ENCODE results near the gene IL4I1.

The IL4I1 gene

DNA sequence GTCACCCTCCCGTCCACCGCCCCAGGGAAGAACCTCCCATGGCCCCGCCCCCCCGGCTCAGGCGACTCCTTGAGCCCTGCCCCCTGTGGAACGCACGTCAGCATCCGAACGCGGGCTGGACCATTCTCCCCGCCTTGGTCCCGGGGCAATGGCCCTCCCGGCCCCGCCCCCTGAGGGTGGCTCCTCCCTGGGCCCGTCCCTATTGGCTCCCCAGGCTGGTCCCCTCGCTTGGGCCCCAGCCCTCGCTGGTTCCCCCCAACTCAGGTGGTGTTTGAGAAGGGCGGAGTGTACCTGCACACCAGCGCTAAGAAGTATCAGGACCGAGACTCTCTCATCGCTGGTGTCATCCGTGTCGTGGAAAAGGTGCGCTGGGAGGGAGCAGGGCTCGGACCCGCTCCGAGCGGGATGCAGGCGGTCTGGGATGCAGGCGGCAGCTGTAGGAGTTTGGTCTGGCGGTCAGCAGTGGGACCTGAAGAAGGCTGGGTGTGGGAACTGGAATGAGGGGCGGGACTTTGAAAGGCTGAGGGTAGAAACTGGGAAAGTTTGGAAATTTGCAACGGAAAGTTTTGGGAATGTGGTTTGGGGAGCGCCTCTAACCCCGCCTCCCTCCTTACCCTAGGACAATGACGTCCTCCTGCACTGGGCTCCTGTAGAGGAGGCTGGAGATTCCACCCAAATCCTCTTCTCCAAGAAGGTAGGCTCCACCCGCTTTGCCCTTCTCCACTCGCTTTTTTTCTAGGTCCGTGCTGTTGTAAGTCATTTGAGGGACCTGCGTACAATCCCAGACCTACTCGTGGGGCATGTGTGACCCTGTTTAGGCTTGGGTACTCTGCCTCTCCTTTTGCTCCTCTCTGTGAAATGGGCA lies 18.6 kb downstream of the IL4I1 start:
- peak; percentile 99 for DNase-seq

DNA sequence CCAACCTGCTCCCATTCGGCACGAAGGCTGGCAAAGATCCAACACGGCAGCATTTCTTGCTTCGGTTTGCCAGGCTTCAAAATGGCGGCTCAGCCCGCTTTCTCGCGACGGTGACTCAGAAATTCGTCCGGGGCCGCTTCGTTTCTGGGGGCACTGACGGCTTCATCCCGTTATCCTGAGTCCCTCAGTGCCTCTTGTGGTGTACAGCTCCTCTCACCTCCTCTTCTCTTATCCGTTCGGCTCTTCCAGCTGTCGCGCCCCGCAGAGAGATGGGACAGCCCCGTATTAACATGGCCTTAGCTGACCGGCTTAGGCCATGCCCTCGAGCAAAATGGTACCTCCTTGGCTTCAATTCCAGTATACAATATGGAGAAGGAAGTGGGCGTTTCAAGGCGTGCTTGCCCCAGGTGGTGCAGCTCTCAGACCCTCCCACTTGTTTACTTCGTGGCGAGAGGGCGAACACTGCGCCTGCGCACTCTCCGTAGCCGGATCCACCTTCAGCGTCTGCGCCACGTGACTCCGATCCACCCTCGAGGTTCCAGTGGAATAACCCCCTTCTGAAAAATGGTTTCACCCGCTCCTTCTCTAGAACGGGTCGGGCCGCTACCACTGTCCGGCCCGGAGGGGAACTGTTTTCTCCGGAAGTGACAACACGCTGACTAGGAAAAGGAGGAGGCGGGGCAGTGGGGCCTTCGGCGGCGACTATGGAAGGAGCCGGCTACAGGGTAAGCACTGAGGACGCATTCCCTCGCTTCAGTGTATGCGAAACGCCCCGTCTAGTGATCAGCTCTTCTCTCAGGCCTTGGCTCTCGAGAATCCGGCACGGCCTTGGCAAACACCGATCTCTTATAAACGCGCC lies 19.4 kb downstream of the IL4I1 start, which contains the start of the genes AKT1S1 and TBC1D17:
AKT1S1 (minus strand) TSS at position 336 of the 859 bp plus-strand sequence. CDS start 4,060 bp downstream, outside the sequence.
TBC1D17 (plus strand) TSS at position 683 of the 859 bp plus-strand sequence; CDS start at position 705, 22 bp downstream.
- peak; percentile 99 for DNase-seq

DNA sequence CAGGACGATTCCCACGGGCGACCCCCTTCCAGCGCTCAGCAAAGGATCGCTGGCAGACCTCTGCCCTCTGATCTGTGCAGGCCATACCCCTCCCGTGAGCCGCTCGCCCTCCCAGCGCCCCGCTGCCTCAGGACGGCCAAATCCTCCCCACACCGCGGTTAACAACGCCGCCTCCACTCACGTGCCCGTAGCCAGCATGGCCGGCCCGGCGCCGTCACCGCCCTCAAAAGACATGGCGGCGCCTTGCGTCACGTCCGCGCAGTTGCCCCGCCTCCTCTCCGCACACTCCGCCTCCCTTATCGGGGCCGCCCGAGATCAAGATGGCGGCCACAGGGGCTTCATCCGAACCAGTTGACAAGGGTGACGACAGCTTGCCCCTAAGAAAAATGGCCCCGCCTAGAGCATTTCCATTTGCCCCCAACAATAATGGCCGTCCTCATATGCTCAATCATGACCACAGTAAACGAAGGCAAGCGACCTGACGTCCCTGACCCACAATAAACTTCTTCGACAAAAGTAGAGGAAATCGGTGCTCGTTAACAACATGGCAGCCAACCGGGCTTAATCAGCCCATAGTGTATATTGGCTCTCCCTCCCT lies 20.2 kb downstream of the IL4I1 start:
- DNase-seq, result peak; percentile 99

DNA sequence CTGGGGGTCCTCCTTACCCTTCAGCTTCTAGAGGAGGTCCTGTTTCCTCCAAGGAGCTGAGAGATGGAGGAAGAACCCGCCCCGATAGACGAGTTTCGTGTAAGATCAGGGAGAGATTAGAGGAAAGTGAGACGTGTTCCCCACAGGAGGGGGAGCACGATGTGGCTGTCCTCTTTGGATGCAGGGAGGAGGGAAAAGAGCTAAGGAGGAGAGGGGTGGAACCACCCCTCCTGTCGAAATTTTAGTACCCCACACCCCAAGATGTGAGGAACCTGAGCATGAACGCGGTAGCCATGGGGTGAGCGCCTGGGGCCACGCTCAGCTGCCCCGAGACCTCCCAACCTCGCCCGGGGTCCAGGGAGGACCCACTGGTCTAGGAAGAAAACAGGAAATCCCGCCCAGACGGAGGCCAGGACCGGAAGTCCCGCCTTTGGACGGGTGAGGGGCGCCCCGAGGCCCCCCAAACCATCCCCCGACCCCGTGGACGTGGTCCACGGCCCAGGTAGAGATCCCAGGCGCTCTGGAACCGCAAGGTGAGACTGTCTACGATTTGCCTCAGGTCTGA lies 20.7 kb downstream of the IL4I1 start:
- peak; percentile 85 for DNase-seq

DNA sequence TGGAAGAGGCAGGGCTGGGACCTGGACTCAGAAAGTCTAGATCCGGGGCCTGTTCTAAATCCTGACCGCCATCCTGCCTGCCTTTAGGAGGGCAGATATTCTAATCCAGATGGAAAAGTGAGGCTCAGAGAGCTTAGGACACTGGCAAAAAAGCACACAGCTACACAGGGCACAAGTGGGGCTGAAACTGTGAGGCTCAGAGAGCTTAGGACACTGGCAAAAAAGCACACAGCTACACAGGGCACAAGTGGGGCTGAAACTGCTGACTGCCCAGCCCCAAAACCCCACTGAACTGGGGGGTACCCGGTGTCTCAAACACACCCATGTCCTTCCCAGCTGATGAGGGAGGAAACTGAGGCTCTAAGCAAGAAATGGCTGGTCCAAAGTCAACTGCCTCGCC lies 21.5 kb downstream of the IL4I1 start:
- no peak for DNase-seq

DNA sequence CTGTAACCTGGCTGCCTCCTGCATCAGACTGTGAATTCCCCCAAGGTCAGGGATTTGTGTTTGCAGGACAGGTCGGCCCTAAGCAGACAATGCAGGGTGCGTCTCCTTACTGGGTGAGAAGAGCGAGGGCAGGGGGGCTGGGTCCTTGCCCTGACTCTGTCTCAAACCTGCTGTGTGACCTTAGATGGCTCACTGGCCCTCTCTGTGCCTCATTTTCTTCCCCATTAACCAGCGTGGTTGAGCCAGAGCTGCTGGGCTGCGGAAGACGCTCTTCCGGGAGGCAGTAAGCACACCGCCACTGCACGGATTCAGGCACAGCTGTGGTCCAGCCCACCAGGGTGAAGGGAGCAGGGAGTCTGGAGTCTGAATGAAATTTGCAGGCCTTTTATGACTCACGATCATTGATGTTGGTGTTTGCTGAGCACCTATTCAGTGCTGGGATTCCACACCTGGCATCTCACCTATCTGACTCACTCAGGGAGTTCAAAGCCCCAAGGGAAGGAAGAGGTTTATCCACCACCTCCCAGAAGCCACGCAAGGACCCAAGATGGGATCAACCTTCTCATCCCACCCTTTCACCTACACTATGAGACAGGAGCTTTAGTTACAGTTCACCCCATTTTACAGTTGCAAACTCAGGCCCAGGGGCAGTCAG lies 22.1 kb downstream of the IL4I1 start:
- no peak for DNase-seq

DNA sequence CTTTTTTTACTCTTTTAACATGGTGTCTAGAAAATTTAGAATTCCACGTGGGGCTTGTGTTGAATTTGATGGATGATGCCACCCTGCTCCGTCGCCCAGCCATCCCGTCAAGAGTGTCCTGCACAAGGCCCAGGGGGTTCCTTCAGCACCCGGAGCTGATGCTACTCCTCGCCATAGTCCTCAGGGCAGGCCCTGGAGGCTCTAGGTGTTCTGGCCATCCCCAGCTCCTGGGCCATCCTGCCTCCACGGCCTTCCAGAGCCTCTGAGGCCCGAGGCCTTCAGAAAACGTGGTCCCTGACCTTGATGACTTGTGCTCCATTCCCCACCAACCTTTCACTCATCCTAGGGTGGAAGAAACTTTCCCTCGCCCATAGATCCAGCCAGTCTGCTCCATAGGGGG lies 22.9 kb downstream of the IL4I1 start:
- no peak for DNase-seq

DNA sequence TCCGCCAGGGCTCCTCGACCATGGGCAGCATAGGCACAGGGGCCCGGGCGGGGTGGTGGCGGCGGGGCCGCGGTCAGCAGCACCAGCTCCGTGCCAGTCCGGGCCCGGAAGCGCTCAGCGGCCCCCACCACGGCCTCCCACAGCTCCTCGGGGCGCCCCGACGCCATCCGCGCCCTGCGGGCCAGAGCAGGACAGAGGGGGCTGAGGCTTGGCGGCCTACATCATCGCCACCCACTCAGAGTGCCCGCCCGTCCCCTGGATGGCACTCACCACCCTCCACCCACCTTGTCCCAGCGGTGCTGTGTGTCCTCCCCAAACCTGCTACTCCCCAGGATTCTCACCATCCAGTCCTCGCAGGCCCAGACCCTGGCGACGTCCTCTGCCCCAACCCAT lies 23.6 kb downstream of the IL4I1 start:
- DNase-seq, result no peak

DNA sequence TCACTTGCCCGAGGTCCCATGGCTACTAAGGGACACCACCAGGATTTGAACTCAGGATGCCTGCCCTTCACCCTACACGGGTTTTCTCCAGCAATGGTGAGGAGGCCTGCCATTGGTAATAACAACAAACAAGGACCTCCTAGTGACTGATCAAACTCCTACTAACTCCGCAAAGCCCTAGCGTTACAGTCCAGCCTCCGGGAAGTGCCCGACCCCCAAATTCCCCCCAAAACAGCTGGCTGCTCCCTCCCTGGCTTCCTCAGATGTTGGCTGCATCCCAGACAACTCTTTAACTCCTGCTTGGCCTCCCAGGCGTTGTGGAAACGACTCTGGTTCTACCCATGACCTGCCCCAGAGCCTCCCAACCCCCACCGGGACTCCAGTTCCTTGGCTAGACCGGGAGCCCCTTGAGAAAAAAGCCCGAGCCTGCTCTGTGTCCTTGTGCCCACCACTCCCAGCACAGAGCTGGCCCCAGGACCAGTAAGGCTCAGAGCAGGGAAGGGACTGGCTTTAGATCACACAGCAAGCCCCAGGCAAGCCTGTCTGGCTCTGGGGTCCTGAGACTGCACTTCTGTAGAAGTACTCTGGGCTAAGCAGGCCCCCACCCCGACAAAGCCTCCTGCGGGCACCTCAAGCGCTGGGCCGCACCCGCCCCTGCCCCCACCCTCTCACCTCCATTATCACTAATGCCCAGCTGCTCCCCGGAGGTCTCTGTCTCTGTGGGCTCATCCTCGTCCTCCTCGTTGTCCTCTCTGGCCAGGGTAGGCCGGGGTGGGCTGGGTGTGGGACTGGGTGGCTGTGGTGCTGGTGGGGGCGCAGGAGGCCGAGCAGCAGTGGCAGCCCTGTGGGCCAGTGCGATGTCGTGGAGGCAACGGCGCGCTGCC lies 24.2 kb downstream of the IL4I1 start:
- DNase-seq, result no peak

DNA sequence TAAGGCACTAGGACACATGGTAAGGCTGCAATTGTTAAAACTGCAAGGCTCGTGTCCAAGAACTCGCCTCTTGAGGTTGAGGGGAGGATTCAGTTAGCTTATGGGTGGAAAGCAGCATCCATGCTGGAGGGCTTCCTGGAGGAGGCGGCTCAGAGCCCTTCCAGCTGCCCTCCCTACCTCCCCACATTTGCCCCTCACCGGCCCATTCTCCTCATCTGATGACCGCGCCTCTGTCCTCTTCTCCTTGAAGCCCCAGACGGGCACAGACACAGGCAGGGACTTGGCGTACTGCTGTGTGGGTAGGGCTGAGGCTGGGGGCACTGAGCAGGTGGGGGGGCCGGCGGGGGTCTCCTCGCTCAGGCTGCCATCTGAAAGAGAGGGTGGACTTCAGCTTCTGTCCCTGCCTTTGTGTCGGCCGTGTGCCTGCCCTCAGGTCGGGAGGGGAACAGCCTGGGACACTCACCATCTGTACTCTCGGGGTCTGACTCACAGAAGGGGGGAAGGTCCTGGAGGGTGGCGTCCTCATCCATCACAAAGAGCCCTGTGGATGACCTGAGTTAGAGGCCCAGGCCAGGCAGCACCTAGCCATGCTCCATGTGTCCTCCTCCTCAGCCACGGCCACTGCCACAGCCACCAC lies 25.2 kb downstream of the IL4I1 start:
- no peak for DNase-seq

DNA sequence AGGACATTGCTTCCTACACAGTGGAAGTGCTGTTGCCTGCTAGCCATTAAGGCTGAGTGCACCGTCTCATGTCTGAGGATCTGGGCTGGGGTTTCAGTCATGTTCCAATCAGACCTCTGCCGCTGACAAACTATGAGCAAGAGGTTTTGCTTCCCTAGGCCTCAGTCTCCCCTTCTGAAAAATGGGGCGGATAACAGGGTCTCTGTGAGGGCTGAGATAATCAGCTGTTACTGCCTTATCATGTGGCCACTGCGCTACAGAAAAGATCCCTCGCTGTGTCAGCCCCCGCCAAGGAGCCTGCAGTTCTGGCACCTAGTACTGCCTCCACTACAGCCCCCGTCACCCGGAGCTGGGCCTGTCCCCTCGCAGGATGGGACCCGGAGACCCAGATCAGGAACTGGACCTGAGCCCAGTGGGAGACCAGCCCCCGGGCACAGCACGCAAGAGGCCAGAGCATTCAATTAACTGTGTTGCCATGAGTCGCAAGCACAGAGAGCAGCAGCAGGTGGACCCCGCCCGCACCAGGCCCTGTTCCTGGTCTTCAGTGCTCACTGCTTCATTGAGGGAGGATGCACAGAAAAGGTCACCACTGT lies 26.3 kb downstream of the IL4I1 start:
- no peak for DNase-seq

DNA sequence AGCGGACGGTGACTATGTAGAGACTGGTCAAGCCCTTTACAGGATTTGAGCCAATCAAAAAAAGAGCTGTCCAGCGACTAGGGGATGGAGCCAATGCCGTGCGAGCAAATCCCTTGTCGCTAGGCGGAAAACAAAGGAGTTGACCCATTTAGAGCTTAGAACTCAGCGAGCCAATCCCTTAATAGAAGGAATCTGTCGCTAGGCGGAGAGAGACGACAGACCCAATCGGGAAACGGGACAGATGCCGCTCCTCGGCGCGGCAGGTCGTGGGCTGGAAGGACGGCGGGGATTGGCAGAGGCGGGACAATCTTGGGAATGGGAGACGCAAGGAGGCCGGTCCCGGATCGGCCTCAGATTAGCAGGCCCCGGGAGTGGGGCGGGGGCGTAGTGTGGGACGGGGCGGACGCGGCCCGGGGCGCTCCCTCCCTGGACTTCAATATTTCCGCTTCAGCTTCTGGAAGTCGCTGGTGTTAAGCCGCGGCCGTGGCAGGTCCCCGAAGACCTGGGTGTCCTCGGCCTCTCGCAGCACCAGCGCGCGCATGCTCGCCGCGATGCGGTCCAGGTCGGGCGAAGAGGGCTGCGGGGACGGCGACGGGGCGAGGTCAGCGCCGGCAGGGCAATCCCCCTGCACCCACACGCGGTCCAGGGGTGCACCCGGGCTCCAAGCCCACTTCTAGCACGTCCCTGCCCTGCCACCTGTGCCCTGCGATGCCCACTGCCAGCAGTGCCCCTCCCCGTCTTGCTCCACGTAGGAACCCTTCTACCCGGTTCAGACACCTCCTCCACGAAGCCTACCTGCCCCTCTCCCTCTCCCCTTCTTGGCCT lies 27.0 kb downstream of the IL4I1 start:
- DNase-seq, result peak; percentile 96

DNA sequence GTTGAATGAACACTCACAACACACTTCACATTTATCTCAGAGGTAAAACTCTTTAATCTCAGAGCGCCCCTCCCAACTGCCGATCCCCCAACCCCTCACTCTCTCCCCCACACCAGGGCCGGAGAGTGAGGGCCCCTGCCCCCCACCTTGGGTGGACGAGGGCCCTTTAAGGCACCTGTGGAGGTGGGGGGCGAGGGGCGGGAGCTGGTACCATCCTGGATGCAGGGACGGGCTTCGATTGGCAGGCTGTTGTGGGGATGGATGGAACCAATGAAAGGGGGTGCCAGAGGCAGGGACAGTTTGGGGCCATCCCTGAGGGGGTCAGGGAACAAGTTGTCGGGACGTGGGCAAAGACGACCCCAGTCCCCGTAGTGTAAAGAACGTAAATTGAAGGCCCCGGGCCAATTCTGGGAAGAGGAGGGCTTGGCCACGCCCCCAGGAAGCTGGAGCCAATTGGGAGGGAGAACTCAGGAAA lies 27.6 kb downstream of the IL4I1 start:
- DNase-seq, result no peak

DNA sequence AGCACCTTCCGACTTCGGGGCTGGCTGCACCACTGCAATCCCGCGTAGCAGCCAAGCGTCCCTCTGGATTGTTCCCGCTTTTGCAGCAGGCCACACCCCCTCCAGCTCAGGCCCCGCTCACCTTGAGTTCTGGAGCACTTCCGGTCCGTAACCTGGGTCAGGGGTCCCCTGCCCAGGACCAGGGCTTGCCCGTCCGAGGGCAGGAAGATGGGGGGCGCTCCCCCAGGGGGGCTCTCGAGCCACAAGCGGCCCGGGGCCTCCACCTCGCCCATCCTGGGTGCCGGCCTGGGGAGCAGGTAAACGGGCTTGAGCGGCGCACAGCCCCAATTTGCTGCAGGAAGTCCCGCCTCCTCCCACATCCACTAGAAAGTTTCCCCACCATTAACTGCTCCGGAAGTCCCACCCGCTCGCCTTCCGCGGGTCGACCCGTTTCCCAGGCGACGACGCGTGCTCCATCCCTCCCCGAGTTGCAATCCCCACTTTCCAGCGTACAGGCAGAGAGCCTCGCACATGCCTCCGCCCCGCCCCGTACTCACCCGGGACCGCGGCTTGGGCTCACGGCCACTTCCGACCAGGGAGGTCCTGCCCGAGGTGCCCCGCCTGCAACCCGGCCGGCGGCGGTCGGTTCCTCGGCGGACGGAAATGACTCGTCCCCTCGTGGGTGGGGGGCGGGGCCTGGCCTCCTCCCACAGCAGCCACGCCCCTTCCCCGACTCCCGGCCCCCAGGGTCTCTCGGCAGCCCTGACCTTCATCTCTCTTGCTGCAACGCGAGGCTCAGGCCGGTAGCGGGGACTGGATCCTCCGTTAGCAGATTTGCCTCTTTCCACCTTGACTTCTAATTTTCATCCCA lies 29.5 kb downstream of the IL4I1 start, which contains the start of gene PNKP:
PNKP (minus strand) TSS at position 644 of the 850 bp plus-strand sequence; CDS start at position 272, 372 bp downstream.
- DNase-seq, result peak; percentile 96

DNA sequence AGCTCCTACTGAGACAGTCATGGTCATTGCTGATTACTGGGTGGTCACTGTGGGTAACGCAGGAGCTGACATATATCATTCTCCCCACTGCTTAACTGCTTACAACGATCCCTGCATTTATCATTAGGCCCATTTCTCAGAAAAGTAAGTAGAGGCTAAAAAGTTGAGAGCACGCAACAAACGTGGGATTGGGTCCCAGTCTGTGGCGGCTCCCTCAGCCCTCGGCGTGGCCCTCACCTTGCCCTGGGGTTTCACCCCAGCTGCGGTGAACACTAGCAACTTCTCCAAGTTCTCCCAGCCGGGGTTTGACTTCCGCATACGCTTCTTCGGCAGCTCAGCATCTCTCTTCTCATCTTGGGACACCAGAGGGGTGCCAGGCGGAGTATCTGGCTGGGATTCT lies 31.8 kb downstream of the IL4I1 start:
- no peak for DNase-seq

DNA sequence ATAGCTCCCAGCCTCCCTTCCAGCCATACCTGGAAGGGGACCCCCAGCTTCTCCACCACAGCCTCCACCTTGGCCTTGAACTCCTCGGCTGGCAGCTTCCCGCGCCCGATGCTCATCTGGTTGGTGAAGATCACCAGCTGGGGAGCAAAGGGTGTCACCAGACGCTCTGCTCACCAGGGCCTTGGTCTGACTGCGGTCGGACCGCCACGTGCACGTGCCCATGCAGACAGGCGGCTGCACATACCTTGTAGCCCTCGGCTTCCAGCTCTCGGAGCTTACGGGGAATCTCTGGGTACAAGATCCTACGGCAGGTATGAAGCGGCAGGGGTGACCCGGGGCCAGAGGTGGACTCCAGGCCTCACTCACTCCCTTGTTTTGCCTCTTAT lies 32.8 kb downstream of the IL4I1 start:
- DNase-seq, result no peak

DNA sequence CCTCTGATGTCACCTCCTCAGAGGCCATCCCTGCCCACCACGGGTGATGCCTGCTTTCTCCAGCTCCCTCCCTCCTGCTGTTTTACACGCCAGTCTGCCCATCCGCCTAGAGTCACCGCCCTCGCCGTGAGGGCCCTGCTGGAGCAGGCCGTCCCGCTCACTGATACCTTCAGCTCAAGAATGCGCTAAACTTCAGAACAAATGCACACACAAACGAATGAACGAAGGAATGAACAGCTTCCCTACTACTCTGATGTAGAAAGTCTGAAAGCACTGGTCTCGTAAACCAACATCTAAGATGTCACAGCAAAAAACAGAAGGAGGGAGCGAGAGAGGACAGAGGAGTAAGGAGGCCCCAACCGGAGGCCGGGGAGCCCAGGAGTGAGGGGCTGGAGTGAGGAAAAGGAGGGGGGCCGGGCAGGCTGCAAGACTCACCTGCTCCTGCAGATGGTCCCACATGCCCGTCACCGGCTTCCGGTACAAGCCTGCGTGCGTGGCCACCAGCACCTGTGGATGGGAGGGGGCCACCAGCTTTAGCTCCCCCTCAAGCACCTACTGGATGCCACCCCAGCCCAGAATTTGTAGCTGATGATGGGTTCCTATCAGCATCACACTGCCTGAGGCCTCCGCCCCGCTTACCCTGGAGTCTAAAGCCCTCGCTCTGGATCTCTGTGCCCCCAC lies 33.3 kb downstream of the IL4I1 start:
- DNase-seq, result no peak

Measured in activated effector memory CD4-positive, alpha-beta T cell treated with anti-CD3 and anti-CD28 coated beads, Interleukin-2, amount 50 U/mL, for 16 hours (primary cell).